GM13976 (cell line): ENCODE results near the gene NEURL1B.

Experiments used
- DNase-seq: peaks from one replicate; pipeline ENCODE4 v3.0.0; 2012; ENCODE audit warnings: low spot score
- in situ Hi-C: fragments of 300-500 bp; cut with MboI; formaldehyde crosslinking; loops from one replicate; pipeline ENCODE4 v1.12.0; 2022; ENCODE audit warnings: low sequenced_read_pairs, mixed read lengths, inconsistent platforms; ENCODE audit not compliant: unreplicated experiment
- TF ChIP-seq, protein P1 (sequence below): IDR thresholded peaks from 2 replicates; pipeline ENCODE4 v1.5.1; 2012; ENCODE audit warnings: borderline replicate concordance, mild to moderate bottlenecking; ENCODE audit not compliant: insufficient read depth; ENCODE audit errors: extremely low read depth, missing control alignments, control extremely low read depth

The NEURL1B gene

GRCh38 chr5:172594867-172595466 is 46.1 kb upstream of the NEURL1B start:
- in situ Hi-C loops, result no loop called here

GRCh38 chr5:172595596-172596455 is 45.2 kb upstream of the NEURL1B start:
- in situ Hi-C loops, result no loop called here
- DNase-seq, result no peak
- TF ChIP-seq, protein P1, sequence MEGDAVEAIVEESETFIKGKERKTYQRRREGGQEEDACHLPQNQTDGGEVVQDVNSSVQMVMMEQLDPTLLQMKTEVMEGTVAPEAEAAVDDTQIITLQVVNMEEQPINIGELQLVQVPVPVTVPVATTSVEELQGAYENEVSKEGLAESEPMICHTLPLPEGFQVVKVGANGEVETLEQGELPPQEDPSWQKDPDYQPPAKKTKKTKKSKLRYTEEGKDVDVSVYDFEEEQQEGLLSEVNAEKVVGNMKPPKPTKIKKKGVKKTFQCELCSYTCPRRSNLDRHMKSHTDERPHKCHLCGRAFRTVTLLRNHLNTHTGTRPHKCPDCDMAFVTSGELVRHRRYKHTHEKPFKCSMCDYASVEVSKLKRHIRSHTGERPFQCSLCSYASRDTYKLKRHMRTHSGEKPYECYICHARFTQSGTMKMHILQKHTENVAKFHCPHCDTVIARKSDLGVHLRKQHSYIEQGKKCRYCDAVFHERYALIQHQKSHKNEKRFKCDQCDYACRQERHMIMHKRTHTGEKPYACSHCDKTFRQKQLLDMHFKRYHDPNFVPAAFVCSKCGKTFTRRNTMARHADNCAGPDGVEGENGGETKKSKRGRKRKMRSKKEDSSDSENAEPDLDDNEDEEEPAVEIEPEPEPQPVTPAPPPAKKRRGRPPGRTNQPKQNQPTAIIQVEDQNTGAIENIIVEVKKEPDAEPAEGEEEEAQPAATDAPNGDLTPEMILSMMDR, result no peak

More at GRCh38 chr5:172594867-172595466, 46.1 kb upstream of the NEURL1B start:
- no peak for DNase-seq
- TF ChIP-seq, protein P1, result no peak

- in situ Hi-C loops, result no loop called here
- TF ChIP-seq, protein P1, result no peak
- no peak for DNase-seq
Measured at GRCh38 chr5:172596638-172597231, 44.3 kb upstream of the NEURL1B start.

DNA sequence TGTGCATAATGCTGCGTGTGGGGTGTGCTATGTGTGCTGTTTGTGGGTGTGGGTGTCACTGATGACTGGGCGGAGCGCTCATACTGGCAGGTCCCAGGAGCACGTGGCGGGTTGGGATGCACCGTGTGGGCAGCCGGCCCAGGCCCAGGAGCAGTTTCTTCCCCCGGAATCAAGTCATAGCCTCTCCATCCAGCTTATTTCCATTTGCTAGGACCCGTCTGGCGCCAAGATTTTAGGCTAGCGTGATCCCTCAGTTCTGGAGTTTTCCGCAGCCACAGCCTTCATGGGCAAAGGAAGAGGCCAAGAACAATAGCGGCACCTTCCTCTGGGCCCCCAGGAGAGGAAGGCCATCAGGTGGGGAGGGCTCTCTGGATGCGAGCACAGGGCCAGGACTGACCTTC is 43.3 kb upstream of the NEURL1B start:
- DNase-seq, result no peak
- in situ Hi-C loops, result no loop called here
- TF ChIP-seq, protein P1, result no peak

DNA sequence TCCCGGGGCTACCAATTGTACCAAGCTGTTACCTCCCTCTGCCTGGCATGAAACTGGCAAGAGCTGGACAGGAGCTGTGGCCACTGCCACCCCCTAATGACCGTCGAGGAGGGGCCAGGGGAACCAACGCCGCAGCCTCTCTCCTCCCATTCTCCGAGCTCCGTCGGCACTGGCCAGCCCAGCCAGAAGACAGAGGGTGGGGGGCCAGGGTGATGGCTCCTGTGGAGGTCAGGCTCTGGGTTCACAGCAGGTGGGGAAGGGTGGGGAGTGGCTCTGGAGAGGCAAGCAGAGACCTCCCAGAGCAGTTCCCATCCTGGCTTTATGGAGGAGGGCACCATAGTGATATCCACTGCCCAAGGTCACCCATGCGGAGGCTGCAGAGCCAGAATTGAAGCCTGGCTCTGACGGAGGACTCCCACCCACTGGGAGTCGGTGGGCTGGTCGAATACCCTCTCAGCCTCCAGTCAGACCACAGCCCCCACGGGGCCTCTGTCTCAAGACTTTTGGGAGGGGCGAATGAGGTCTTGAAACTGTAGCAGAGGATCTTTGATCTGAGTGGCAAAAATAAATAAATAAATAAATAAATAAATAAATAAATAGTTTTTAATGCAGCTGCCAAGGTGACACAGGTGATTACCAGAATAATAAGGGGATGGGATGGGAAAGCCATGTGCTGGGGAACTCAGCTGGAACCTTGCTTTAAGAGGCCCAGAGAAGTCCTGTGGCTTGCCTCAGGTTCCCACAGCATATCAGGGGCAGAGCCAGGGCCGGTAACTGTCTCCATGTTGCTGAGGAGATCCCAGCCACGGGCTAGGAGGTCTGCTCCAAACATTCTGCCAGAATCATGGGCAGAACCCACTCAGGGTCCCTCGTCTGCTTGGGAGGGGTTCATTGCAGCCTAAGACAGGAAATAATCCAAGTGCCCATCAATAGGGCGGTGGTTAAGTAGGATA is 42.5 kb upstream of the NEURL1B start:
- in situ Hi-C loops, result no loop called here
- no peak for DNase-seq
- TF ChIP-seq, protein P1, result no peak

DNA sequence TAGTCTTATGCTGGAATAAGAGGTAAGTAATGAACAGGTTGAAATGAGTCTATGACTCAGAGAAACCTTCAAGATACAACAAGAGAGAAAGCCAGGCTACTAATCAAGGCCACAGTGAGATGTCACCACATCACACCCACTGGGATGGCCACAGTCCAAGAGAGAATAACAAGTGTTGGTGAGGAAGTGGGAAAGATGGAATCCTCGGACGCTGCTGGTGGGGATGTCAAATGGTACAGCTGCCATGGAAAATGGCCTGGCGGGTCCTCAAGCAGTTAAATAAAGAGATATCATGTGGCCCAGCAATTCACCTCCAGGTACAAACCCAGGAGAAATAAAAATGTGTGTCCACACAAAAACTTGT is 41.9 kb upstream of the NEURL1B start:
- TF ChIP-seq, protein P1, result no peak
- DNase-seq, result no peak
- in situ Hi-C loops, result no loop called here
